K562 (cell line): Measurements from ENCODE around the gene ABLIM2. TPM values are rescaled to one million over a fixed set of nuclear protein-coding genes. Genes with fewer than 3 reads are reported as not detected.
A peak's percentile ranks its signal among the peaks of the same experiment; 100 is the strongest.

Experiments
- BACH1 ChIP-seq: fragments of 200-800 bp; sonication (Bioruptor generic); IDR thresholded peaks from 2 replicates; pipeline ENCODE4 v1.6.1; 2016; ENCODE audit warnings: missing genetic modification characterization, missing compliant biosample characterization
- CHD2 ChIP-seq: IDR thresholded peaks from 2 replicates; pipeline ENCODE4 v1.6.1; 2011; ENCODE audit warnings: low read depth, low read length
- CSDE1 ChIP-seq, 2 experiments: fragments of 450-650 bp; IDR thresholded peaks; 2 replicates each; pipeline ENCODE4 v1.6.1; 2016; ENCODE audit warnings: mild to moderate bottlenecking in 1 of 2
- EHMT2 ChIP-seq: fragments of 450-650 bp; IDR thresholded peaks from 2 replicates; pipeline ENCODE4 v1.6.1; 2018; ENCODE audit warnings: antibody characterized with exemption
- ELF2 ChIP-seq: fragments of 250-450 bp; sonication (Bioruptor Pico); IDR thresholded peaks from 2 replicates; pipeline ENCODE4 v1.5.0; 2021; ENCODE audit warnings: mild to moderate bottlenecking
- ETV1 ChIP-seq: fragments of 450-650 bp; conservative IDR thresholded peaks from 2 replicates; pipeline ENCODE4 v1.6.1; 2016; ENCODE audit warnings: missing genetic modification characterization, control low read depth, low read depth, missing compliant biosample characterization
- ETV6 ChIP-seq, 3 experiments: fragments of 150-350 bp in 1 of 3; sonication (generic) in 1 of 3; formaldehyde crosslinking in 1 of 3; IDR thresholded peaks; 2 replicates each; pipeline versions ENCODE4 v1.6.1 to v1.8.0; 2014 to 2022; ENCODE audit warnings: borderline replicate concordance in 2 of 3, low read depth in 2 of 3, antibody characterized with exemption in 1 of 3, low read length in 1 of 3, mild to moderate bottlenecking in 1 of 3, missing genetic modification reagents in 1 of 3
- EZH2 ChIP-seq: IDR thresholded peaks from 2 replicates; pipeline ENCODE4 v1.6.1; 2012; ENCODE audit warnings: low read depth, mild to moderate bottlenecking, inconsistent platforms, low read length, borderline replicate concordance
- KDM1A ChIP-seq, 2 experiments: fragments of 450-650 bp; IDR thresholded peaks; 2 replicates each; pipeline ENCODE4 v1.6.1; 2016; ENCODE audit warnings: mild to moderate bottlenecking in 2 of 2
- MEF2D ChIP-seq: conservative IDR thresholded peaks from 2 replicates; pipeline ENCODE4 v1.6.1; 2016; ENCODE audit warnings: low read depth, missing genetic modification characterization, missing compliant biosample characterization
- MIER1 ChIP-seq: fragments of 450-650 bp; IDR thresholded peaks from 2 replicates; pipeline ENCODE4 v1.6.1; 2016; ENCODE audit warnings: antibody characterized with exemption, mild to moderate bottlenecking, low read depth
- NUFIP1 ChIP-seq: fragments of 450-650 bp; IDR thresholded peaks from 2 replicates; pipeline ENCODE4 v1.6.1; 2018; ENCODE audit not compliant: partially characterized antibody
- PPARD ChIP-seq: fragments of 250-450 bp; sonication (Bioruptor Pico); IDR thresholded peaks from 2 replicates; pipeline ENCODE4 v1.8.0; 2022; ENCODE audit warnings: inconsistent platforms, mild to moderate bottlenecking, moderate library complexity
- RCOR1 ChIP-seq, 2 experiments: IDR thresholded peaks; 2 replicates each; pipeline ENCODE4 v1.6.1; 2012; ENCODE audit warnings: low read depth in 2 of 2, low read length in 2 of 2, borderline replicate concordance in 1 of 2, improper control_type of control experiment in 1 of 2
- RFX1 ChIP-seq: fragments of 450-650 bp; IDR thresholded peaks from 2 replicates; pipeline ENCODE4 v1.6.1; 2016; ENCODE audit warnings: mild to moderate bottlenecking, moderate library complexity
- SIN3A ChIP-seq, 2 experiments: fragments of 150-350 bp in 1 of 2; IDR thresholded peaks; 2 replicates each; pipeline ENCODE4 v1.6.1; 2011 to 2016; ENCODE audit warnings: borderline replicate concordance in 2 of 2, low read depth in 2 of 2, low read length in 2 of 2, mild to moderate bottlenecking in 2 of 2, moderate library complexity in 2 of 2; ENCODE audit not compliant: control insufficient read depth in 1 of 2
- SIN3B ChIP-seq: fragments of 450-650 bp; IDR thresholded peaks from 2 replicates; pipeline ENCODE4 v1.6.1; 2017; ENCODE audit warnings: low read depth, mild to moderate bottlenecking, moderate library complexity
- SREBF2 ChIP-seq: sonication (generic); formaldehyde crosslinking; IDR thresholded peaks from 2 replicates; pipeline ENCODE4 v1.4.0; 2020; ENCODE audit warnings: mild to moderate bottlenecking, missing genetic modification reagents
- XRCC3 ChIP-seq: fragments of 450-650 bp; IDR thresholded peaks from 2 replicates; pipeline ENCODE4 v1.6.1; 2017; ENCODE audit warnings: mild to moderate bottlenecking, moderate library complexity
- ZNF282 ChIP-seq: sonication (generic); formaldehyde crosslinking; IDR thresholded peaks from 2 replicates; pipeline ENCODE4 v1.8.1; 2023; ENCODE audit warnings: missing genetic modification reagents
- polyA plus RNA-seq, 8 experiments: library from polyadenylated mRNA; depleted of rRNA in 4 of 8; stranded (reverse) in 5 of 8; unstranded in 3 of 8; fragments of >200 nt; fragmentation: Nextera tagmentation in 2 of 8; fragmentation: Illumina TruSeq in 1 of 8; extraction: Ambion mirVana in 2 of 8; extraction: Trizol in 1 of 8; gene quantifications; 2 replicates each; pipeline versions ENCODE4 v1.2.1 to v1.2.3, GENCODE V29; 2011 to 2014; ENCODE audit warnings: inconsistent platforms in 1 of 8, missing spikeins in 1 of 8
- total RNA-seq, 7 experiments: library from RNA; depleted of rRNA in 6 of 7; stranded (reverse); fragments of >200 nt in 6 of 7; fragmentation: Illumina TruSeq in 2 of 7; extraction: Trizol in 2 of 7; gene quantifications; 2 replicates each; pipeline versions ENCODE4 v1.2.1 to v1.2.3, GENCODE V29; 2011 to 2021; ENCODE audit warnings: low replicate concordance in 1 of 7
- TF ChIP-seq, protein P1 (sequence below): fragments of 250-450 bp; sonication (Bioruptor Pico); IDR thresholded peaks from 2 replicates; pipeline ENCODE4 v1.8.0; 2021; ENCODE audit warnings: moderate library complexity, mild to moderate bottlenecking, inconsistent platforms
- TF ChIP-seq, protein P2 (sequence below): sonication (generic); formaldehyde crosslinking; IDR thresholded peaks from 2 replicates; pipeline ENCODE4 v1.9.0; 2022; ENCODE audit warnings: mild to moderate bottlenecking, missing genetic modification reagents
- TF ChIP-seq, protein P3 (sequence below): sonication (generic); formaldehyde crosslinking; IDR thresholded peaks from 2 replicates; pipeline ENCODE4 v1.4.0; 2020; ENCODE audit warnings: mild to moderate bottlenecking, missing genetic modification reagents
- TF ChIP-seq, protein P4 (sequence below): IDR thresholded peaks from 2 replicates; pipeline ENCODE4 v1.6.1; 2016; ENCODE audit warnings: missing genetic modification characterization, missing compliant biosample characterization

The ABLIM2 gene
- total and polyA plus RNA-seq, 9 of the 15 experiments (the other 6 are each of a cell fraction or from before 2014, with no cell fraction given): not detected

DNA sequence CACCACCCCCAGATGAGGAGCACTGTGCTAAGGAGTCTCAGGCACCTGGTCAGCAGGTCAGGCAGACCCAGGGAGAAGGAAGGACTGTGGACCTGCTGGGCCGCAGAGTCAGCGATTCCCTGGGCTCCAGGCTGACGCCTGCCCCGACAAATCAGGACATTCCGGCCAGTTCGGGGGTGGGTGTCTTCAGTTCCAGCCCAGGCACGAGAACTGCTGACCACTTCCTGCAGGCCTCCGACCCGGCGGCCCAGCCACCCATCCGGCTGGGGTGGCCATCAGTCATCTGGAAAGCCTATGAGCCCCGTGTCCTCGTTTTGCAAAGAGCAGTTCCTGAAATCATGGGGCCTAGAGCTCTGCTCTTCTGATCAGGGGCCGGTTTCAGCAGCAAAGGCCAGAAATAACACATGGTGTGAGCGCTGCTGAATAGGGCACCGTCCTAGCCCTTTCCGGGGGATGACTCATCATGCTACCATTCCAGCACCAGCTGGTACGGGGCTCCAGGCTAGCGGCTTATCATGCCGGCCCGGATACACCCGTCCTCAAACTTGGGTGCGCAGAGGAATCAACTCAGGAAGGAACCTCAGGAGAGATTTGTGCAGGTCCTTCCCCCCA lies 32.6 kb upstream of the ABLIM2 start (continued):
- TF ChIP-seq PPARD (CRISPR knock-in tag) (no peak), SIN3A (IDR thresholded peaks at IDR 0.05; ENCODE audit: borderline replicate concordance in 2 of 2, control insufficient read depth in 1 of 2, low read depth in 2 of 2, low read length in 2 of 2) (no peak), EZH2 (no peak), NUFIP1 (no peak), MEF2D (no peak), SIN3B (no peak), EHMT2 (no peak), RFX1 (no peak), XRCC3 (no peak), CSDE1 (IDR thresholded peaks at IDR 0.05) (no peak), KDM1A (IDR thresholded peaks at IDR 0.05) (no peak), CHD2 (no peak), ELF2 (no peak), ZNF282 (CRISPR knock-in tag) (no peak), BACH1 (tag) (no peak; the same call in 1 of the 2 replicates), SREBF2 (CRISPR knock-in tag) (no peak), RCOR1 (IDR thresholded peaks at IDR 0.05; ENCODE audit: borderline replicate concordance in 1 of 2, low read depth in 2 of 2, low read length in 2 of 2) (peak in 1 of 2 experiments; percentile 44; a peak in 1 of 4 replicates), ETV1 (tag) (peak; percentile 97), MIER1 (no peak), ETV6 (IDR thresholded peaks at IDR 0.05; ENCODE audit: borderline replicate concordance in 1 of 2, low read depth in 2 of 2, low read length in 1 of 2) (0 out of 4 replicates have a peak, but pooled peaks of 1 of the 2 experiments have one; percentile 38), ETV6 (CRISPR knock-in tag; IDR thresholded peaks at IDR 0.05; ENCODE audit: borderline replicate concordance) (no peak)
- TF ChIP-seq, protein P1, sequence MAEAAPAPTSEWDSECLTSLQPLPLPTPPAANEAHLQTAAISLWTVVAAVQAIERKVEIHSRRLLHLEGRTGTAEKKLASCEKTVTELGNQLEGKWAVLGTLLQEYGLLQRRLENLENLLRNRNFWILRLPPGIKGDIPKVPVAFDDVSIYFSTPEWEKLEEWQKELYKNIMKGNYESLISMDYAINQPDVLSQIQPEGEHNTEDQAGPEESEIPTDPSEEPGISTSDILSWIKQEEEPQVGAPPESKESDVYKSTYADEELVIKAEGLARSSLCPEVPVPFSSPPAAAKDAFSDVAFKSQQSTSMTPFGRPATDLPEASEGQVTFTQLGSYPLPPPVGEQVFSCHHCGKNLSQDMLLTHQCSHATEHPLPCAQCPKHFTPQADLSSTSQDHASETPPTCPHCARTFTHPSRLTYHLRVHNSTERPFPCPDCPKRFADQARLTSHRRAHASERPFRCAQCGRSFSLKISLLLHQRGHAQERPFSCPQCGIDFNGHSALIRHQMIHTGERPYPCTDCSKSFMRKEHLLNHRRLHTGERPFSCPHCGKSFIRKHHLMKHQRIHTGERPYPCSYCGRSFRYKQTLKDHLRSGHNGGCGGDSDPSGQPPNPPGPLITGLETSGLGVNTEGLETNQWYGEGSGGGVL (CRISPR knock-in tag): no peak
- TF ChIP-seq, protein P2, sequence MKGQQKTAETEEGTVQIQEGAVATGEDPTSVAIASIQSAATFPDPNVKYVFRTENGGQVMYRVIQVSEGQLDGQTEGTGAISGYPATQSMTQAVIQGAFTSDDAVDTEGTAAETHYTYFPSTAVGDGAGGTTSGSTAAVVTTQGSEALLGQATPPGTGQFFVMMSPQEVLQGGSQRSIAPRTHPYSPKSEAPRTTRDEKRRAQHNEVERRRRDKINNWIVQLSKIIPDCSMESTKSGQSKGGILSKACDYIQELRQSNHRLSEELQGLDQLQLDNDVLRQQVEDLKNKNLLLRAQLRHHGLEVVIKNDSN (CRISPR knock-in tag): no peak
- TF ChIP-seq, protein P3, sequence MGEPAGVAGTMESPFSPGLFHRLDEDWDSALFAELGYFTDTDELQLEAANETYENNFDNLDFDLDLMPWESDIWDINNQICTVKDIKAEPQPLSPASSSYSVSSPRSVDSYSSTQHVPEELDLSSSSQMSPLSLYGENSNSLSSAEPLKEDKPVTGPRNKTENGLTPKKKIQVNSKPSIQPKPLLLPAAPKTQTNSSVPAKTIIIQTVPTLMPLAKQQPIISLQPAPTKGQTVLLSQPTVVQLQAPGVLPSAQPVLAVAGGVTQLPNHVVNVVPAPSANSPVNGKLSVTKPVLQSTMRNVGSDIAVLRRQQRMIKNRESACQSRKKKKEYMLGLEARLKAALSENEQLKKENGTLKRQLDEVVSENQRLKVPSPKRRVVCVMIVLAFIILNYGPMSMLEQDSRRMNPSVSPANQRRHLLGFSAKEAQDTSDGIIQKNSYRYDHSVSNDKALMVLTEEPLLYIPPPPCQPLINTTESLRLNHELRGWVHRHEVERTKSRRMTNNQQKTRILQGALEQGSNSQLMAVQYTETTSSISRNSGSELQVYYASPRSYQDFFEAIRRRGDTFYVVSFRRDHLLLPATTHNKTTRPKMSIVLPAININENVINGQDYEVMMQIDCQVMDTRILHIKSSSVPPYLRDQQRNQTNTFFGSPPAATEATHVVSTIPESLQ (CRISPR knock-in tag): no peak
- TF ChIP-seq, protein P4, sequence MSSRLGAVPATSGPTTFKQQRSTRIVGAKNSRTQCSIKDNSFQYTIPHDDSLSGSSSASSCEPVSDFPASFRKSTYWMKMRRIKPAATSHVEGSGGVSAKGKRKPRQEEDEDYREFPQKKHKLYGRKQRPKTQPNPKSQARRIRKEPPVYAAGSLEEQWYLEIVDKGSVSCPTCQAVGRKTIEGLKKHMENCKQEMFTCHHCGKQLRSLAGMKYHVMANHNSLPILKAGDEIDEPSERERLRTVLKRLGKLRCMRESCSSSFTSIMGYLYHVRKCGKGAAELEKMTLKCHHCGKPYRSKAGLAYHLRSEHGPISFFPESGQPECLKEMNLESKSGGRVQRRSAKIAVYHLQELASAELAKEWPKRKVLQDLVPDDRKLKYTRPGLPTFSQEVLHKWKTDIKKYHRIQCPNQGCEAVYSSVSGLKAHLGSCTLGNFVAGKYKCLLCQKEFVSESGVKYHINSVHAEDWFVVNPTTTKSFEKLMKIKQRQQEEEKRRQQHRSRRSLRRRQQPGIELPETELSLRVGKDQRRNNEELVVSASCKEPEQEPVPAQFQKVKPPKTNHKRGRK (tag): no peak
